NB4 (cell line): Measurements from ENCODE around the gene GPN1.

Source experiments
- CTCF ChIP-seq: IDR thresholded peaks from one replicate; pipeline ENCODE4 v1.5.1; 2012; ENCODE audit warnings: low read depth, low read length
- MAX ChIP-seq: IDR thresholded peaks from 2 replicates; pipeline ENCODE4 v1.6.1; 2011; ENCODE audit warnings: low read depth, low read length
- MYC ChIP-seq: IDR thresholded peaks from 2 replicates; pipeline ENCODE4 v1.6.1; 2011; ENCODE audit warnings: low read depth, low read length
- POLR2A ChIP-seq: IDR thresholded peaks from 2 replicates; pipeline ENCODE4 v1.6.1; 2011; ENCODE audit warnings: mild to moderate bottlenecking; ENCODE audit not compliant: insufficient read length; ENCODE audit errors: extremely low read depth

- TF ChIP-seq CTCF (no peak), POLR2A (no peak), MYC (no peak), MAX (no peak)
Measured at GRCh38 chr2:27661371-27661770, 32.5 kb downstream of the GPN1 start.
